Lung (tissue), 12 donors: ENCODE results near the gene LTBP2. TPM values are rescaled to one million over a fixed set of nuclear protein-coding genes. Genes with fewer than 3 reads are reported as not detected.

Source experiments
- ATAC-seq: fragments of 200-7000 bp; cut with Tn5 transposase; one replicate; pipeline ENCODE4 v1.9.1; 2020; ENCODE audit warnings: moderate number of reproducible peaks; ENCODE audit not compliant: insufficient read depth, low FRiP score
- DNase-seq, 3 donors: peaks; one replicate each; pipeline ENCODE4 v3.0.0-alpha.2; 2013 to 2017
- H3K27ac ChIP-seq, 2 donors: one replicate each; pipeline ENCODE4 v1.5.1; 2013; ENCODE audit warnings: mild to moderate bottlenecking in 2 of 2, moderate library complexity in 2 of 2, control low read depth in 1 of 2, inconsistent platforms in 1 of 2, low read depth in 1 of 2, low read length in 1 of 2
- H3K27me3 ChIP-seq, 3 donors: one replicate each; pipeline ENCODE4 v1.5.1; 2013; ENCODE audit warnings: low read length in 2 of 3; ENCODE audit not compliant: control insufficient read depth in 3 of 3, insufficient read depth in 3 of 3
- H3K36me3 ChIP-seq, 4 donors: one replicate each; pipeline ENCODE4 v1.5.1; 2013; ENCODE audit warnings: low read length in 4 of 4, mild to moderate bottlenecking in 1 of 4, moderate library complexity in 1 of 4; ENCODE audit not compliant: control insufficient read depth in 4 of 4, insufficient read depth in 4 of 4
- H3K4me1 ChIP-seq, 5 donors: one replicate each; pipeline ENCODE4 v1.5.1; 2013; ENCODE audit warnings: low read length in 5 of 5, mild to moderate bottlenecking in 2 of 5, moderate library complexity in 1 of 5; ENCODE audit not compliant: control insufficient read depth in 5 of 5, insufficient read depth in 5 of 5
- H3K4me3 ChIP-seq: one replicate; pipeline ENCODE4 v1.5.1; 2013; ENCODE audit warnings: mild to moderate bottlenecking, control low read depth, moderate library complexity
- H3K9ac ChIP-seq, 2 donors: one replicate each; pipeline ENCODE4 v1.5.1; 2013; ENCODE audit warnings: low read length in 2 of 2, control low read depth in 1 of 2; ENCODE audit not compliant: insufficient read depth in 1 of 2
- H3K9me3 ChIP-seq, 4 donors: one replicate each; pipeline ENCODE4 v1.5.1; 2013; ENCODE audit warnings: low read length in 3 of 4, mild to moderate bottlenecking in 1 of 4, moderate library complexity in 1 of 4; ENCODE audit not compliant: control insufficient read depth in 4 of 4, insufficient read depth in 3 of 4
- CTCF ChIP-seq: IDR thresholded peaks from 2 replicates; pipeline ENCODE4 v1.5.1; 2012; ENCODE audit warnings: mild to moderate bottlenecking; ENCODE audit errors: control extremely low read depth, extremely low read depth
- WGBS, 2 donors: extraction: QIAGEN DNeasy Blood & Tissue Kit; methylation state at CpG; one replicate each; pipeline ENCODE4 v1.1.7; 2013; 5-methylcytosine and 5-hydroxymethylcytosine counted together
- polyA plus RNA-seq, 2 donors: library from polyadenylated mRNA; stranded (reverse); fragments of 200-250 nt; gene quantifications; one replicate each; pipeline ENCODE4 v1.2.1, GENCODE V29; 2013
- total RNA-seq, 2 donors: library from RNA; depleted of rRNA in 1 of 2; stranded (reverse); fragments of >200 nt in 1 of 2; gene quantifications; one replicate each; pipeline ENCODE4 v1.2.1, GENCODE V29; 2014 to 2021
- donor health status: control.
- donor health status: control.
- donor health status: Bipolar disorder and iron deficiency.
- donor health status: healthy.
- donor health status: DM: yes; HTN: yes; CAD: no.

Gene LTBP2
- total and polyA plus RNA-seq, 4 donors: 13.2 to 78.4 (median 25.8) TPM

- ATAC-seq: no peak
- H3K4me1 ChIP-seq: peaks cover 0 to 10% (median 0%) of the 10 kb centered on the region in 5 donors
- H3K9ac ChIP-seq: no peak overlapping the region
- H3K27ac ChIP-seq: no peak overlapping the region
- peaks cover 0 to 4% (median 0%) of the 10 kb centered on the region in 4 donors for H3K36me3 ChIP-seq
- TF ChIP-seq CTCF: no peak
- no peak overlapping the region for H3K4me3 ChIP-seq
- DNase-seq: no peak
- no peaks in the 10 kb centered on the region for H3K9me3 ChIP-seq
- 93 to 98% methylated on average over 10 of the region's 10 CpGs for WGBS, 2 donors
- no peaks in the 10 kb centered on the region for H3K27me3 ChIP-seq
Measured at GRCh38 chr14:74532246-74532645, 79.8 kb downstream of the LTBP2 start.

- Histone ChIP-seq H3K27me3 (no peaks in the 10 kb centered on the region), H3K9me3 (no peaks in the 10 kb centered on the region), H3K9ac (no peak overlapping the region), H3K4me1 (peaks cover 0 to 15% (median 0%) of the 10 kb centered on the region in 5 donors), H3K36me3 (peaks cover 0 to 4% (median 0%) of the 10 kb centered on the region in 4 donors), H3K4me3 (no peak overlapping the region), H3K27ac (no peak overlapping the region)
- no peak for TF ChIP-seq CTCF
- WGBS, 2 donors: 49 to 75% methylated on average over 4 to 5 of the region's 5 CpGs
- DNase-seq: peak in 2 of 3 donors; percentile 31 to 47
- peak; percentile 50 for ATAC-seq
Measured at GRCh38 chr14:74531467-74531866, 80.6 kb downstream of the LTBP2 start.

- 80 to 87% methylated on average over 3 of the region's 3 CpGs for WGBS, 2 donors
- TF ChIP-seq CTCF: no peak
Measured at GRCh38 chr14:74531006-74531405, 81.0 kb downstream of the LTBP2 start.

GRCh38 chr14:74528886-74529285, 83.2 kb downstream of the LTBP2 start:
- DNase-seq (no peak), ATAC-seq (no peak)
- Histone ChIP-seq H3K27ac (no peak overlapping the region), H3K36me3 (peaks cover 0 to 2% (median 0%) of the 10 kb centered on the region in 4 donors), H3K27me3 (no peaks in the 10 kb centered on the region), H3K9ac (no peak overlapping the region), H3K4me1 (peaks cover 0 to 17% (median 8%) of the 10 kb centered on the region in 5 donors), H3K4me3 (no peak overlapping the region), H3K9me3 (no peaks in the 10 kb centered on the region)
- TF ChIP-seq CTCF: no peak
- WGBS, 2 donors: 92 to 96% methylated on average over 10 of the region's 10 CpGs

More at GRCh38 chr14:74531006-74531405, 81.0 kb downstream of the LTBP2 start:
- ATAC-seq (no peak), DNase-seq (no peak)
- H3K4me1 ChIP-seq: peaks cover 0 to 16% (median 0%) of the 10 kb centered on the region in 5 donors
- peaks cover 0 to 4% (median 0%) of the 10 kb centered on the region in 4 donors for H3K36me3 ChIP-seq
- no peak overlapping the region for H3K9ac ChIP-seq
- H3K27ac ChIP-seq: no peak overlapping the region
- H3K9me3 ChIP-seq: no peaks in the 10 kb centered on the region
- H3K27me3 ChIP-seq: no peaks in the 10 kb centered on the region
- no peak overlapping the region for H3K4me3 ChIP-seq
